Right lobe of liver (tissue), 4 donors: ENCODE results near the gene WDR20.

Experiments used
- POLR2A ChIP-seq: fragments of 450-650 bp; IDR thresholded peaks from one replicate; pipeline ENCODE4 v1.6.1; 2017; ENCODE audit warnings: antibody characterized with exemption, mild to moderate bottlenecking
- TF ChIP-seq, protein P1 (sequence below), 4 donors: fragments of 200-600 bp in 3 of 4; fragments of 450-650 bp in 1 of 4; IDR thresholded peaks; one replicate each; pipeline versions ENCODE4 v1.5.1 to v1.8.0; 2016 to 2022; ENCODE audit warnings: antibody characterized with exemption in 4 of 4, mild to moderate bottlenecking in 2 of 4
- donor health status: DM: no; HTN: no; CAD: no.
- donor health status: DM: no; HTN: no; CAD: no.
- donor health status: DM: no; HTN: yes; CAD: no.

- TF ChIP-seq, protein P1, sequence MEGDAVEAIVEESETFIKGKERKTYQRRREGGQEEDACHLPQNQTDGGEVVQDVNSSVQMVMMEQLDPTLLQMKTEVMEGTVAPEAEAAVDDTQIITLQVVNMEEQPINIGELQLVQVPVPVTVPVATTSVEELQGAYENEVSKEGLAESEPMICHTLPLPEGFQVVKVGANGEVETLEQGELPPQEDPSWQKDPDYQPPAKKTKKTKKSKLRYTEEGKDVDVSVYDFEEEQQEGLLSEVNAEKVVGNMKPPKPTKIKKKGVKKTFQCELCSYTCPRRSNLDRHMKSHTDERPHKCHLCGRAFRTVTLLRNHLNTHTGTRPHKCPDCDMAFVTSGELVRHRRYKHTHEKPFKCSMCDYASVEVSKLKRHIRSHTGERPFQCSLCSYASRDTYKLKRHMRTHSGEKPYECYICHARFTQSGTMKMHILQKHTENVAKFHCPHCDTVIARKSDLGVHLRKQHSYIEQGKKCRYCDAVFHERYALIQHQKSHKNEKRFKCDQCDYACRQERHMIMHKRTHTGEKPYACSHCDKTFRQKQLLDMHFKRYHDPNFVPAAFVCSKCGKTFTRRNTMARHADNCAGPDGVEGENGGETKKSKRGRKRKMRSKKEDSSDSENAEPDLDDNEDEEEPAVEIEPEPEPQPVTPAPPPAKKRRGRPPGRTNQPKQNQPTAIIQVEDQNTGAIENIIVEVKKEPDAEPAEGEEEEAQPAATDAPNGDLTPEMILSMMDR (IDR thresholded peaks at IDR 0.05), result no peak
- no peak for TF ChIP-seq POLR2A
These were observed 2.1 kb downstream of the WDR20 start for GRCh38 chr14:102141797-102142196.
